HepG2 (cell line): ENCODE data around the gene CARMIL3. TPM values are rescaled to one million over a fixed set of nuclear protein-coding genes. Genes with fewer than 3 reads are reported as not detected.

ENCODE experiments used
- CBX1 ChIP-seq: IDR thresholded peaks from one replicate; pipeline ENCODE4 v1.6.1; 2016; ENCODE audit warnings: antibody characterized with exemption, low read depth
- CREB3 ChIP-seq: sonication (generic); formaldehyde crosslinking; IDR thresholded peaks from 2 replicates; pipeline ENCODE4 v1.5.0; 2020; ENCODE audit warnings: missing genetic modification reagents
- HBP1 ChIP-seq: IDR thresholded peaks from 2 replicates; pipeline ENCODE4 v1.6.1; 2016; ENCODE audit warnings: low read depth, control low read depth
- HNRNPK ChIP-seq: fragments of 200-400 bp; formaldehyde crosslinking; IDR thresholded peaks from 2 replicates; pipeline ENCODE4 v1.6.1; 2018; ENCODE audit warnings: low read length, low read depth, moderate library complexity, mild to moderate bottlenecking; ENCODE audit not compliant: poor library complexity, severe bottlenecking
- HOXD1 ChIP-seq: sonication (generic); formaldehyde crosslinking; IDR thresholded peaks from 2 replicates; pipeline ENCODE4 v1.5.0; 2020; ENCODE audit warnings: missing genetic modification reagents
- KAT7 ChIP-seq: IDR thresholded peaks from 2 replicates; pipeline ENCODE4 v1.6.1; 2018; ENCODE audit warnings: borderline replicate concordance, missing compliant biosample characterization
- KDM6A ChIP-seq: IDR thresholded peaks from 2 replicates; pipeline ENCODE4 v1.6.1; 2016; ENCODE audit warnings: low read depth
- KMT2B ChIP-seq: IDR thresholded peaks from 2 replicates; pipeline ENCODE4 v1.6.1; 2016; ENCODE audit warnings: missing genetic modification reagents, missing compliant biosample characterization
- MIXL1 ChIP-seq: IDR thresholded peaks from 2 replicates; pipeline ENCODE4 v1.6.1; 2016
- MZF1 ChIP-seq: sonication (generic); formaldehyde crosslinking; IDR thresholded peaks from 2 replicates; pipeline ENCODE4 v1.8.1; 2023; ENCODE audit warnings: mild to moderate bottlenecking, missing genetic modification reagents, borderline replicate concordance
- PHF21A ChIP-seq: sonication (generic); formaldehyde crosslinking; IDR thresholded peaks from 2 replicates; pipeline ENCODE4 v1.5.0; 2020; ENCODE audit warnings: mild to moderate bottlenecking, missing genetic modification reagents
- ZBTB38 ChIP-seq: sonication (generic); formaldehyde crosslinking; IDR thresholded peaks from 2 replicates; pipeline ENCODE4 v1.5.1; 2020; ENCODE audit warnings: mild to moderate bottlenecking, missing genetic modification reagents
- ZNF503 ChIP-seq: sonication (generic); formaldehyde crosslinking; IDR thresholded peaks from 2 replicates; pipeline ENCODE4 v1.4.0; 2020; ENCODE audit warnings: missing genetic modification reagents
- ZNF749 ChIP-seq: sonication (generic); formaldehyde crosslinking; IDR thresholded peaks from 2 replicates; pipeline ENCODE4 v1.8.0; 2022; ENCODE audit warnings: mild to moderate bottlenecking, missing genetic modification reagents, moderate library complexity, borderline replicate concordance
- ZUFSP ChIP-seq: sonication (generic); formaldehyde crosslinking; IDR thresholded peaks from 2 replicates; pipeline ENCODE4 v1.9.0; 2021; ENCODE audit warnings: missing genetic modification reagents, mild to moderate bottlenecking, borderline replicate concordance
- polyA plus RNA-seq, 8 experiments: library from polyadenylated mRNA; depleted of rRNA in 3 of 8; stranded (reverse) in 7 of 8; unstranded in 1 of 8; fragments of >200 nt; fragmentation: Illumina TruSeq in 4 of 8; extraction: Trizol in 4 of 8; gene quantifications; 2 replicates each; pipeline versions ENCODE4 v1.2.1 to v1.2.3, GENCODE V29; 2011 to 2016; ENCODE audit warnings: low read depth in 4 of 8, missing spikeins in 1 of 8, mixed read lengths in 1 of 8; ENCODE audit not compliant: insufficient read depth in 1 of 8
- total RNA-seq, 5 experiments: library from RNA; depleted of rRNA; stranded (reverse); fragments of >200 nt; fragmentation: Illumina TruSeq; extraction: Trizol; gene quantifications; 2 replicates each; pipeline ENCODE4 v1.2.3, GENCODE V29; 2016; ENCODE audit warnings: low read depth in 1 of 5
- TF ChIP-seq, protein P1 (sequence below): sonication (generic); formaldehyde crosslinking; IDR thresholded peaks from 2 replicates; pipeline ENCODE4 v1.8.0; 2022; ENCODE audit warnings: missing genetic modification reagents, mild to moderate bottlenecking, borderline replicate concordance
- TF ChIP-seq, protein P2 (sequence below): IDR thresholded peaks from 2 replicates; pipeline ENCODE4 v1.6.1; 2016; ENCODE audit warnings: missing compliant biosample characterization, missing genetic modification reagents, borderline replicate concordance
- TF ChIP-seq, protein P3 (sequence below): sonication (generic); formaldehyde crosslinking; IDR thresholded peaks from 2 replicates; pipeline ENCODE4 v1.4.0; 2020; ENCODE audit warnings: mild to moderate bottlenecking, low read depth, missing genetic modification reagents

Gene CARMIL3
- total and polyA plus RNA-seq, 2 of the 13 experiments (the other 11 are each of a cell fraction or from before 2014, with no cell fraction given): 0.27 to 0.55 TPM

DNA sequence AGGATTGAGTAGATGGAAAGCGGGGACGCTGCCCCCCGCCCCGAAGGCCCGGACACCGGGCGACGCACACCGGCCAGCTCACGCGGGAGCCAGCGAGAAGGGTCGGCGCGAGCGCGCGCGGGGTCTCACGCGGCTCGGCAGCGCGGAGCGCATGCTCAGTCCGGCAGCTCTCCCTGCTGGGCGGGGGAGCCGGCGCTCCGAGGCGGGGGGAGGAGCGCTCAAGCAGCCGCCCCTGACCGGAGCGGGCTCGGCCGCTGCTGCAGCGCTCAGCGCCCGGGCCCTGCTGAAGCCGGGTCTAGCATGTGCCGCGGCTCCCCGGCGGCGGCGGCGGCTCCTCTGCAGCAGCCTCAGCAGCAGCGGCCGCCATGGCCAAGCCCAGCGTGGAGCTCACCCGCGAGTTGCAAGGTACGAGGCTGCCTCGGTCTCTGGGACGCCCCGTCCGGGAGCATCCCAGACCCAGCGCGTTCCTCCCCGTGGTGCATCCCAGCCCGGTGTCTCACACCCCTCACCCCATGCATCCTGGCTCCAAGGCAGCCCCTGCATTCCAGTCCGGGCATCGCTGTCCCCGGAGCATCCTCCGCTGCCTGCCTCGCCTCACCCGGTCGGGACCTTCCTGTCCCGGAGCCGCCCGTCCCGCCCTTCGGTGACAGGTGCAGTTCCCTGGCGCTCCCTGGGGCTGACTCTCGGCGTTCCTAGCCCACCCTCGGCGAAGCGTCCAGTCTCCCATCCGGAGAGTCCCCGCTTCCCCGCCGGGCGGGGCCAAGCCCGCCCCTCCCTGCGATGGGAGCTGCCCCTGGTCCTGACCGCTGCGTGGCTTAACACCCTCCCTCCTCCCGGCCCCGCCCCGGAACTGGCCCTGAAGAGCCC, at the start of gene CARMIL3 (continued):
- TF ChIP-seq, protein P1, sequence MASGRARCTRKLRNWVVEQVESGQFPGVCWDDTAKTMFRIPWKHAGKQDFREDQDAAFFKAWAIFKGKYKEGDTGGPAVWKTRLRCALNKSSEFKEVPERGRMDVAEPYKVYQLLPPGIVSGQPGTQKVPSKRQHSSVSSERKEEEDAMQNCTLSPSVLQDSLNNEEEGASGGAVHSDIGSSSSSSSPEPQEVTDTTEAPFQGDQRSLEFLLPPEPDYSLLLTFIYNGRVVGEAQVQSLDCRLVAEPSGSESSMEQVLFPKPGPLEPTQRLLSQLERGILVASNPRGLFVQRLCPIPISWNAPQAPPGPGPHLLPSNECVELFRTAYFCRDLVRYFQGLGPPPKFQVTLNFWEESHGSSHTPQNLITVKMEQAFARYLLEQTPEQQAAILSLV: peak; percentile 84; the same call in 1 of the 2 replicates
- TF ChIP-seq CREB3 (CRISPR knock-in tag): no peak; the same call in none of the 2 replicates
- TF ChIP-seq, protein P2, sequence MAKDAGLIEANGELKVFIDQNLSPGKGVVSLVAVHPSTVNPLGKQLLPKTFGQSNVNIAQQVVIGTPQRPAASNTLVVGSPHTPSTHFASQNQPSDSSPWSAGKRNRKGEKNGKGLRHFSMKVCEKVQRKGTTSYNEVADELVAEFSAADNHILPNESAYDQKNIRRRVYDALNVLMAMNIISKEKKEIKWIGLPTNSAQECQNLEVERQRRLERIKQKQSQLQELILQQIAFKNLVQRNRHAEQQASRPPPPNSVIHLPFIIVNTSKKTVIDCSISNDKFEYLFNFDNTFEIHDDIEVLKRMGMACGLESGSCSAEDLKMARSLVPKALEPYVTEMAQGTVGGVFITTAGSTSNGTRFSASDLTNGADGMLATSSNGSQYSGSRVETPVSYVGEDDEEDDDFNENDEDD (CRISPR knock-in tag): peak; percentile 91
- peak; percentile 90 for TF ChIP-seq HOXD1 (CRISPR knock-in tag)
- peak; percentile 47 for TF ChIP-seq CBX1
- no peak for TF ChIP-seq KDM6A (CRISPR knock-in tag)
- TF ChIP-seq HBP1 (CRISPR knock-in tag): peak; percentile 88
- TF ChIP-seq ZNF503 (CRISPR knock-in tag): no peak
- TF ChIP-seq, protein P3, sequence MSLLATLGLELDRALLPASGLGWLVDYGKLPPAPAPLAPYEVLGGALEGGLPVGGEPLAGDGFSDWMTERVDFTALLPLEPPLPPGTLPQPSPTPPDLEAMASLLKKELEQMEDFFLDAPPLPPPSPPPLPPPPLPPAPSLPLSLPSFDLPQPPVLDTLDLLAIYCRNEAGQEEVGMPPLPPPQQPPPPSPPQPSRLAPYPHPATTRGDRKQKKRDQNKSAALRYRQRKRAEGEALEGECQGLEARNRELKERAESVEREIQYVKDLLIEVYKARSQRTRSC (CRISPR knock-in tag): peak; percentile 67; the same call in 1 of the 2 replicates
- TF ChIP-seq HNRNPK: no peak
- peak; percentile 53; the same call in 1 of the 2 replicates for TF ChIP-seq PHF21A (CRISPR knock-in tag)
- no peak; the same call in 1 of the 2 replicates for TF ChIP-seq ZBTB38 (CRISPR knock-in tag)
- TF ChIP-seq KAT7 (CRISPR knock-in tag): peak; percentile 72; the same call in 1 of the 2 replicates
- peak; percentile 58; the same call in 1 of the 2 replicates for TF ChIP-seq MIXL1 (CRISPR knock-in tag)
- no peak for TF ChIP-seq ZUFSP
- TF ChIP-seq MZF1 (CRISPR knock-in tag): 0 out of 2 replicates have a peak, but pooled peaks have one; percentile 19
- peak; percentile 24; the same call in 1 of the 2 replicates for TF ChIP-seq KMT2B (CRISPR knock-in tag)
- peak; percentile 90 for TF ChIP-seq ZNF749
